ENCODE measurements around the gene SVEP1. TPM values are rescaled to one million over a fixed set of nuclear protein-coding genes. Genes with fewer than 3 reads are reported as not detected.

The SVEP1 gene
- total RNA-seq, 2 experiments from 2014 or later = not detected

GRCh38 chr9:110443866-110444220 lies 135.7 kb downstream of the SVEP1 start:
- CTCF ChIA-PET = no interaction called here
- no peaks in the 10 kb centered on the region for H3K36me3 Mint-ChIP-seq (ENCODE audit: low read depth)

GRCh38 chr9:110443146-110443865 lies 136.2 kb downstream of the SVEP1 start:
- DNase-seq (no peak), ATAC-seq (ENCODE audit: poor library complexity) (no peak)
- Mint-ChIP-seq H3K36me3 (ENCODE audit: low read depth) (no peaks in the 10 kb centered on the region), H3K4me3 (no peak overlapping the region), H3K27ac (no peak overlapping the region), H3K9me3 (no peaks in the 10 kb centered on the region), H3K4me1 (ENCODE audit: low read depth) (no peaks in the 10 kb centered on the region), H3K27me3 (no peaks in the 10 kb centered on the region)
- CTCF ChIA-PET = no interaction called here
- no peak for TF ChIP-seq CTCF (IDR thresholded peaks at IDR 0.05)
- Histone ChIP-seq H3K36me3 (ENCODE audit: insufficient read depth, low read length) (no peaks in the 10 kb centered on the region), H3K4me1 (ENCODE audit: insufficient read depth, low read length) (no peaks in the 10 kb centered on the region), H3K27me3 (ENCODE audit: control insufficient read depth in 1 of 2, insufficient read depth in 2 of 2, low read length in 2 of 2) (no peaks in the 10 kb centered on the region), H3K9me3 (ENCODE audit: control insufficient read depth in 1 of 2, insufficient read depth in 1 of 2, low read length in 2 of 2) (no peaks in the 10 kb centered on the region), H3K27ac (ENCODE audit: low read depth in 1 of 2, low read length in 2 of 2) (no peak overlapping the region), H3K4me3 (ENCODE audit: low read length) (no peak overlapping the region)
- intact Hi-C loops (cut with DNase I, micrococcal nuclease) = no loop called here
- POLR2A ChIA-PET = no interaction called here

More at GRCh38 chr9:110443866-110444220, 135.7 kb downstream of the SVEP1 start:
- no peaks in the 10 kb centered on the region for H3K4me1 Mint-ChIP-seq (ENCODE audit: low read depth)
- POLR2A ChIA-PET = no interaction called here
- Histone ChIP-seq H3K27ac (ENCODE audit: low read depth in 1 of 2, low read length in 2 of 2) (no peak overlapping the region), H3K4me3 (ENCODE audit: low read length) (no peak overlapping the region), H3K27me3 (ENCODE audit: control insufficient read depth in 1 of 2, insufficient read depth in 2 of 2, low read length in 2 of 2) (no peaks in the 10 kb centered on the region), H3K9me3 (ENCODE audit: control insufficient read depth in 1 of 2, insufficient read depth in 1 of 2, low read length in 2 of 2) (no peaks in the 10 kb centered on the region), H3K36me3 (ENCODE audit: insufficient read depth, low read length) (no peaks in the 10 kb centered on the region), H3K4me1 (ENCODE audit: insufficient read depth, low read length) (no peaks in the 10 kb centered on the region)
- H3K9me3 Mint-ChIP-seq = no peaks in the 10 kb centered on the region
- ATAC-seq (ENCODE audit: poor library complexity) (no peak), DNase-seq (no peak)
- no peak overlapping the region for H3K4me3 Mint-ChIP-seq
- no peak overlapping the region for H3K27ac Mint-ChIP-seq
- no peaks in the 10 kb centered on the region for H3K27me3 Mint-ChIP-seq
- intact Hi-C loops (cut with DNase I, micrococcal nuclease) = no loop called here
- TF ChIP-seq CTCF (IDR thresholded peaks at IDR 0.05) = no peak

- H3K4me3 ChIP-seq (ENCODE audit: low read length) = no peak overlapping the region
- Mint-ChIP-seq H3K4me3 (no peak overlapping the region), H3K27ac (no peak overlapping the region), H3K9me3 (no peaks in the 10 kb centered on the region), H3K4me1 (ENCODE audit: low read depth) (no peaks in the 10 kb centered on the region), H3K36me3 (ENCODE audit: low read depth) (no peaks in the 10 kb centered on the region), H3K27me3 (no peaks in the 10 kb centered on the region)
- no peaks in the 10 kb centered on the region for H3K27me3 ChIP-seq (ENCODE audit: control insufficient read depth in 1 of 2, insufficient read depth in 2 of 2, low read length in 2 of 2)
- TF ChIP-seq CTCF (IDR thresholded peaks at IDR 0.05) = no peak
- ChIA-PET CTCF (no interaction called here), POLR2A (no interaction called here)
- no peak overlapping the region for H3K27ac ChIP-seq (ENCODE audit: low read depth in 1 of 2, low read length in 2 of 2)
- DNase-seq (no peak), ATAC-seq (ENCODE audit: poor library complexity) (no peak)
- no peaks in the 10 kb centered on the region for H3K9me3 ChIP-seq (ENCODE audit: control insufficient read depth in 1 of 2, insufficient read depth in 1 of 2, low read length in 2 of 2)
- intact Hi-C loops (cut with DNase I, micrococcal nuclease) = no loop called here
- no peaks in the 10 kb centered on the region for H3K36me3 ChIP-seq (ENCODE audit: insufficient read depth, low read length)
- no peaks in the 10 kb centered on the region for H3K4me1 ChIP-seq (ENCODE audit: insufficient read depth, low read length)
These were observed 138.7 kb downstream of the SVEP1 start for GRCh38 chr9:110440796-110441195.

Data from CD4-positive, alpha-beta T cell (primary cell).